BE2C (cell line): ENCODE results near the gene DDX31.

ENCODE experiments used
- DNase-seq: peaks from one replicate; pipeline ENCODE4 v3.0.0-alpha.2; 2020
- H3K27me3 ChIP-seq: fragments of 250-450 bp; sonication (Bioruptor Pico); 2 replicates; pipeline ENCODE4 v1.5.1; 2020; ENCODE audit warnings: mild to moderate bottlenecking
- H3K36me3 ChIP-seq: fragments of 250-450 bp; sonication (Bioruptor Pico); 2 replicates; pipeline ENCODE4 v1.5.1; 2020; ENCODE audit warnings: mild to moderate bottlenecking
- H3K4me1 ChIP-seq: fragments of 250-450 bp; sonication (Bioruptor Pico); 2 replicates; pipeline ENCODE4 v1.5.1; 2020
- H3K4me3 ChIP-seq: 2 replicates; pipeline ENCODE4 v1.5.1; 2011; ENCODE audit warnings: low read depth, low read length
- H3K9me3 ChIP-seq: fragments of 250-450 bp; sonication (Bioruptor Pico); 2 replicates; pipeline ENCODE4 v1.5.1; 2020
- CTCF ChIP-seq: IDR thresholded peaks from 2 replicates; pipeline ENCODE4 v1.5.1; 2012; ENCODE audit warnings: mild to moderate bottlenecking, low read depth, low read length

Gene DDX31

GRCh38 chr9:132556235-132556634, 113.5 kb downstream of the DDX31 start:
- no peak for TF ChIP-seq CTCF
- no peaks in the 10 kb centered on the region for H3K27me3 ChIP-seq

DNA sequence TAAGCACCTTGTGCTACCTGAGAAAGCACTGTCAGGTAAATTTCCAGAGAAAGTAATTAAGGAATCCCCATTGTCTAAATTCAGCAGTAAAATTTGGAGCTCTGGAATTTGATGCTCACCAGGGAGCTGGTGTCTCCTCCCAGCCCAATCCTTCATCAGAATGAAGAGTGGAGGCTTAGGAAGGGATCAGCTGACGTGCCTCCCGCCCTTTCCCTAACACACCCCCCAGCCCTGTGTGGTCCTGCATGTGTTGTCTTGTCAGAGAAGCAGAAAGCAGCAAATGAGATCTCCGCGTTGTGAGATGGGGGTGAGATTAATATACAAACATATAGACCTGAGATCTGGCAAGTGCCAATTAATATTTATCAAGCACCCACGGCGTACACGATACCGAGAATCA, 114.3 kb downstream of the DDX31 start:
- no peaks in the 10 kb centered on the region for H3K9me3 ChIP-seq
- no peak for DNase-seq
- H3K4me1 ChIP-seq: peaks cover 6% of the 10 kb centered on the region
- H3K36me3 ChIP-seq: no peaks in the 10 kb centered on the region
- H3K27me3 ChIP-seq: no peaks in the 10 kb centered on the region
- TF ChIP-seq CTCF: no peak
- H3K4me3 ChIP-seq: no peak overlapping the region

More at GRCh38 chr9:132556235-132556634, 113.5 kb downstream of the DDX31 start:
- no peak for DNase-seq
- Histone ChIP-seq H3K9me3 (no peaks in the 10 kb centered on the region), H3K4me1 (peaks cover 6% of the 10 kb centered on the region), H3K36me3 (no peaks in the 10 kb centered on the region), H3K4me3 (no peak overlapping the region)

GRCh38 chr9:132554755-132555154, 115.0 kb downstream of the DDX31 start:
- DNase-seq: no peak
- Histone ChIP-seq H3K27me3 (no peaks in the 10 kb centered on the region), H3K36me3 (no peaks in the 10 kb centered on the region), H3K4me3 (no peak overlapping the region), H3K9me3 (no peaks in the 10 kb centered on the region), H3K4me1 (peaks cover 6% of the 10 kb centered on the region; the same call in 1 of the 2 replicates)
- no peak for TF ChIP-seq CTCF

GRCh38 chr9:132552041-132552440, 117.7 kb downstream of the DDX31 start:
- no peak for DNase-seq

DNA sequence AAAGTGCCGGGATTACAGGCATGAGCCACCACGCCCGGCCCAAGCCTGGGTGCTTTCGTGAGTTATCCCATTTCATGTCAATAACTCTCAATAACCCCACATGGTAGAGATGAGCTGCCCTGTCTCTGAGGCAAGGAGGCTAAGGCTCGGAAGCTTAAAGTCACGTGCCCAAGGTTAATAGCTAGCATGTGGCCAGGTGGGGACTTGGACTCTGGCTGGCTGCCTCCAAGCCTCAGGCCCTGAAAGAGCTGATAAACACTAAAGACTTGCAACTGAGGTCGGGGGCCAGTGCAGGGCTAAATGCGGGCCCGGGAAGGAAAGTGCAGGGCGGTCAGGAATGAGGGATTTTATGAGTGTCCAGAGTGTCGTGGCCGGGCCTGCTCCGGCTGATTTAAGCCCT, 118.2 kb downstream of the DDX31 start:
- Histone ChIP-seq H3K36me3 (no peaks in the 10 kb centered on the region), H3K4me3 (no peak overlapping the region), H3K27me3 (no peaks in the 10 kb centered on the region), H3K9me3 (no peaks in the 10 kb centered on the region), H3K4me1 (peaks cover 28% of the 10 kb centered on the region)
- no peak for DNase-seq
- TF ChIP-seq CTCF: no peak

More at GRCh38 chr9:132552041-132552440, 117.7 kb downstream of the DDX31 start:
- Histone ChIP-seq H3K36me3 (no peaks in the 10 kb centered on the region), H3K27me3 (no peaks in the 10 kb centered on the region), H3K4me3 (no peak overlapping the region), H3K4me1 (peaks cover 23% of the 10 kb centered on the region), H3K9me3 (no peaks in the 10 kb centered on the region)
- TF ChIP-seq CTCF: no peak

DNA sequence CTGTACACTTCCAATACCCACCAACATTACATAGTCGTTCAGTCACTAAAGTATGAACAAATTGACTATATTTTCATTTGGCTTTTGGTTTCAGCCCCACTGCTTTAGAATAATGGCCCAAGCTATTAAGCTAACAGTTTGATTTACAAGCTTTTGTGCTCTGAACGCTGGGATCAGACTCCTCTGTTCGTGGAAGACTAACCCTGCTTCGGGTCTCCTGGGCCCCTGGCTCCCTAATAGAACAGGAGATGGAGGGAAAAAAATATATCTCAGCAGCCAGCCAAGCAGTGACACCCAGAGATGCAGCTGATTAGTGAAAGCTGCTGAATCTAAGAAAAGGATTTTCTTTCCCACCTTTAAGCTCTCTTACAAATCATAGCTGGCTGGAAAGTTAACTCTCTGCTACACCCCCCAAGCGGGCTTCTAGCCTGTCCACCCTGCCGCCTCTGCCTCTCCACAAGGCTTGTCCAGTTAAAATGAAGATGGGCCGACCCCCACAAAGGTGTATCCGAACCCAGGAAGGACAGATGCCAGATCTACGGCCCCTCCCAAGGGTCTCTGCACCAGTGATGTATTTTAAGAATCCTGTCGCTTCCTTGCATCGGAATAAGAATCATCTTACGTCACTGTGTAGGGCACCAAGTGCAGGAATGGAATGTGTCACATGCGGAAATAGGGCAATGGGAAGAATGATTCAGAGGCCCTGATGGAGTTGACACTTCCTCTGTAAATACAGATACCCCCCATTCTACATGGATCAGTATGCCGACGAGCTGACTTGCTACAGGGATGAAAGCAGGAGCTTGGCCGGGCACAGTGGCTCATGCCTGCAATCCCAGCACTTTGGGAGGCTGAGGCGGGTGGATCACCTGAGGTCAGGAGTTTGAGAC, 120.8 kb downstream of the DDX31 start:
- Histone ChIP-seq H3K4me1 (peaks cover 39% of the 10 kb centered on the region), H3K4me3 (no peak overlapping the region), H3K9me3 (no peaks in the 10 kb centered on the region), H3K27me3 (no peaks in the 10 kb centered on the region), H3K36me3 (no peaks in the 10 kb centered on the region)
- TF ChIP-seq CTCF: no peak
- DNase-seq: no peak
